H7 (cell line): ENCODE results near the gene CD8B. TPM values are rescaled to one million over a fixed set of nuclear protein-coding genes. Genes with fewer than 3 reads are reported as not detected.

ENCODE experiments used
- DNase-seq: peaks from one replicate; pipeline ENCODE4 v3.0.0; 2012
- H3K27me3 ChIP-seq: 2 replicates; pipeline ENCODE4 v1.6.0; 2011; ENCODE audit warnings: mild to moderate bottlenecking, low read length; ENCODE audit not compliant: control insufficient read depth, insufficient read depth
- H3K36me3 ChIP-seq: replicated peaks from 2 replicates; pipeline ENCODE4 v1.5.1; 2011; ENCODE audit warnings: low read length; ENCODE audit not compliant: control insufficient read depth, insufficient read depth
- H3K4me3 ChIP-seq: 2 replicates; pipeline ENCODE4 v1.5.1; 2011; ENCODE audit warnings: low read depth, mild to moderate bottlenecking, control low read depth, low read length, moderate library complexity; ENCODE audit not compliant: insufficient read depth
- total RNA-seq: library from RNA; depleted of rRNA; stranded (reverse); fragments of >200 nt; shearing (Covaris generic); gene quantifications from 2 replicates; pipeline ENCODE4 v1.2.3, GENCODE V29; 2014

Gene CD8B
- total RNA-seq, 1 experiment from 2014 or later, result 0.66 TPM

DNA sequence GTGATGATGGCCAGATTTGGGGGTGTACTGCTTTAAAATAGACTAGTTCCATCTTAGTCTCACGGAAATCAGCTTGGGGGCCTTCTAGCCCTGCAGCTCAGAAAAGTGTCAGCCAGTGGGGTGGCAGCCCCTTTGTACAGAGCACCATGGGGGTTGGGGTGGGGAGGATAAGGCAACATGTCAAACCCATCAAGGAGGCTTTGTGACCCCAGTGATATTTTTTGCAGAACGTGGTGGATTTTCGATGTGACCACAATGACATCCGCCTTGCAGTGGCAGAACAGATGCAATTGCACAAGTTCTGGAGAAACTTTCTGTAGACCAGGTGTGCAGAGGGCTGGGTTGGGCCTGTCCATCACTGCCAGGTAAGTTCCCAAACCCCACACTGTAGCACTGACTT is 67.9 kb downstream of the CD8B start:
- Histone ChIP-seq H3K36me3 (no peaks in the 10 kb centered on the region), H3K27me3 (peaks cover 40% of the 10 kb centered on the region), H3K4me3 (no peak overlapping the region)
- no peak for DNase-seq

DNA sequence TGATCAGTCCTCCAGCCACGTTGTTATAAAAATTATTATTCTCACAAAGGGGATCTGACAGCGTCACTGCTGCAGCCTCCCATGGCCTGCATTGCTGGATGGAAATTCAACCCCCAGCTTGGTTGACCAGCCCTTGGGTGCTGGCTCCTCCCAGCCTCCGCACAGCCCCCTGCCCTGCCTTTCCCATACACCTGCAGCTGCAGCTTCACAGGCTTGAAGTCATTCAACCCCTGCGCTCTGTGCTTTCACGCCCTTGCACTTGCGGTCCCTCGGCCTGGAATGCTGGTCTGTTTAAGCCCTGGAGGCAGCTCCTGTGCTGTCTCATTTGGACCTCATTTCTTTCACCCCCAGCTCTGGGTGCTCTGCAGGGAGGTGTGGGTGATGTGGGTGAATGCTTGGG is 70.1 kb downstream of the CD8B start:
- no peak overlapping the region; the same call in 1 of the 2 replicates for H3K4me3 ChIP-seq
- H3K27me3 ChIP-seq, result peaks cover 52% of the 10 kb centered on the region
- peak; percentile 55 for DNase-seq

DNA sequence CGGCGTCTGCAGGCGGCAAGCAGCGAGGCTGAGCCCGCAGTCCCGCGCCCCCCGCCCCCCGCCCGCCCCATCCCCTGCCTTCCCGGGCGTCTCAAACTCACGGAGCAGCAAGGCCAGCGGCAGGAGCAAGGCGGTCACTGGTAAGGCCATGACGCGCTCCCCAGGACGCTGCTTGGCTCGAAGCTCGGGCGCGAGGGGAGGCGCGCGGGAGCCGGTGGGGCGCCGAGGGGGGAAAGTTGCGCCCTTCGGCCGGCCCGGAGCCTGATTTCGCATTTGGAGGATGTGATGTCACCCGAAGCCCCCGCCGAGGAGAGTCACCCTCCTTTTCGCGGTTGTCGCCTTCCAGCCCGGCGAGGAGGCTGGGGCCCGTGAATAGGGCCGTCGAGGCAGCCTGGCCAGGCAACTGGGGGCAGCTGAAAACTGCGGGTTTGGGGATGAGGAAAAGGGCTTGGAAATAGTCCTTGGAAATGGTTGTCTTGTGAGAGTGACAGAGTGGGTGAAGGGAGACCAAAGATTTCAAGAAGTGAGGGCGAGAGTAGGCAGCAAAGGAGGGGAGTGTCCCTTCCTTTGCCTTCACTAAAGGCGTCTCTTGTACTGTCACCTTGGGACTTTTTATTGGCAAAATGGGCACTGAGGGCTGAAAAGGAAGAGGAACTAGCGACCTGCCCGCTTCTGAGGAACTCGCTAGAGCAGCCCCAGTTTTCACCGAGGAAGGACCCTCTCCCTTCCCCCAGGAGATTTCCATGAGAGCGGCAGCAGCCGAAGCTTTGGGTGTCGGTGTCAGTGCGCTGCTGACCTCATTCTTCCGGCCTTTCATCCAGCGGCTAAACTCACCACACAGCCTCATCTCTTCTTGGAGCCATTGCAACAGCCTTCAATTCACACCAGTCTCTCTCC is 70.8 kb downstream of the CD8B start, which contains the start of gene CD8A:
Gene CD8A, minus strand, starts transcription at position 238 of the 897 bp plus-strand sequence. Its CDS starts 88 bp downstream, at position 150.
- Histone ChIP-seq H3K4me3 (peak within 1 kb of the TSS; percentile 31; the same call in 1 of the 2 replicates), H3K27me3 (peaks cover 52% of the 10 kb centered on the region), H3K36me3 (no peaks in the 10 kb centered on the region)
- peak; percentile 77 for DNase-seq

More for the DNA sequence above, 70.1 kb downstream of the CD8B start:
- no peaks in the 10 kb centered on the region for H3K36me3 ChIP-seq

DNA sequence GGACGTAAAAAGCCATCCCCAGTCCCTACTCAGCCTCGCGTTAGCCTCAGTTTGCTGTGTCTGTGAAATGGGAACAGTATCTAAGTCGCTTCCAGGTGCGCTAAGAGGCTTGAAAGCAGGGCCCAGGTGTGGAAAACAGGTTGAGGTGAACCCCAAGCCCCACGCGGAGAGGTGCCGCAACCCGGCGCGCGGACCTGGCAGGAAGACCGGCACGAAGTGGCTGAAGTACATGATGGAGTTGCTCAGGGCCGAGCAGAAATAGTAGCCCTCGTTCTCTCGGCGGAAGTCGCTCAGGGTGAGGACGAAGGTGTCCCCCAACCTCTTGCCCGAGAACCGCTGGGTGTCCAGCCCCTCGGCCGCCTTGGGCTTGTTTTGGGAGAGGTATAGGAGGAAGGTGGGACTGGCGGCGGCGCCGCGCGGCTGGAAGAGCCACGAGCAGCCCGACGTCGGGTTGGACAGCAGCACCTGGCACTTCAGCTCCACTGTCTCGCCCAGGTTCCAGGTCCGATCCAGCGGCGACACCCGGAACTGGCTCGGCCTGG is 71.5 kb downstream of the CD8B start:
- H3K4me3 ChIP-seq, result peak overlapping the region; percentile 31; the same call in 1 of the 2 replicates
- no peaks in the 10 kb centered on the region for H3K36me3 ChIP-seq
- peaks cover 52% of the 10 kb centered on the region for H3K27me3 ChIP-seq
- no peak for DNase-seq

DNA sequence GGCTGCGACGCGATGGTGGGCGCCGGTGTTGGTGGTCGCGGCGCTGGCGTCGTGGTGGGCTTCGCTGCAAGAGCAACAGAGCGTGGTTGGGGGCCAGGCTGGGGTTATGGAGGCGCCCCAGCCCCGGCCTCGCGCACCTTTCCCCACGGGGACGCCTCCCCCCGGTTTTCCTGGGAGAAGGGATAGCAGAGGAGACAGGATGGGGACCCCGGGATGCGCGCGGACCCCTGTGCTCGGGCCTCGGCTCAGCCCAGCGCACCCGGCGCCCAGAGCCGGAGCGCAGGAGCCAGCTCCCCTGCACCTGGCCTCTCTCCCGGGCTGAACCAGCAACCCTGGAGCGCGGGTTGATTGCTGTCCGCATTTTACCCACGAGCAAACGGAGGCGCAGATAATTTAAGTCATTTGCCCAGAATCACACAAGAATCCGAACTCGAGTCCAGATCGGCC is 72.0 kb downstream of the CD8B start:
- DNase-seq, result peak; percentile 70
- peak overlapping the region; percentile 22; the same call in 1 of the 2 replicates for H3K4me3 ChIP-seq

DNA sequence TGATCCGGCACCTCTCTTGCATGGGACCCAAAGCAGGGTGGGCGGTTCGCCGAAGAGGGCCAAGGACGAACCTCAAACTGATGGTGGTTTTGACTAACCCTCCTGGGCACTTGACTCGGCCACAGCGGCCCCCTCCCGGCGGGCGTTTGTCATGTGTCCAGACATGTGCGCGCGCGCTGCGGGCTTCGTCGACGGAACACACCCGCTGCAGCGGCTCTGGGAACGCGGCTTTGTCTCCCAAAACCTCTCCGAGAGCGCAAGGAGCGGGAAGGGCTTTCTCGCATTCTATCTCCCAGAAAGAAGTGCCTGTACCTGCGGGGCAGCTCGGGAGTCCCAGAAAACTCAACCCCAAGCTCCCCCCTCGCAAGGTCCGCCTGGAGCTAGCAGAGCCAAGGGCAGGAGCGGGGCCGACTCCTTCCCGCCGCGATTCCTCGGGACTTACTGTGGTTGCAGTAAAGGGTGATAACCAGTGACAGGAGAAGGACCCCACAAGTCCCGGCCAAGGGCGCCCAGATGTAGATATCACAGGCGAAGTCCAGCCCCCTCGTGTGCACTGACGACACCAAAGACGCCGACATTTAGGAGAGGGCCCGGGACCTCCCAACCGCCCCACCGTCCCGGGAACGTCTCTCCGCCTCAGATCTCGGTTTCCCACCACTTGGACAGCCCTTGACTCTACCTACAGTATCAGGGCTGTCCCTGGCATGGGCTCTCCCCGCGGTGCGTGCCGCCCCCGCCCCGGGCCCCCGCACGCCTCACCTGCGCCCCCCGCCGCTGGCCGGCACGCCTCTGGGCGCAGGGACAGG is 72.6 kb downstream of the CD8B start:
- Histone ChIP-seq H3K27me3 (peaks cover 52% of the 10 kb centered on the region), H3K36me3 (no peaks in the 10 kb centered on the region), H3K4me3 (peak overlapping the region; percentile 22; the same call in 1 of the 2 replicates)
- DNase-seq, result peak; percentile 81

More for the DNA sequence above, 72.0 kb downstream of the CD8B start:
- peaks cover 52% of the 10 kb centered on the region for H3K27me3 ChIP-seq
- H3K36me3 ChIP-seq, result no peaks in the 10 kb centered on the region

DNA sequence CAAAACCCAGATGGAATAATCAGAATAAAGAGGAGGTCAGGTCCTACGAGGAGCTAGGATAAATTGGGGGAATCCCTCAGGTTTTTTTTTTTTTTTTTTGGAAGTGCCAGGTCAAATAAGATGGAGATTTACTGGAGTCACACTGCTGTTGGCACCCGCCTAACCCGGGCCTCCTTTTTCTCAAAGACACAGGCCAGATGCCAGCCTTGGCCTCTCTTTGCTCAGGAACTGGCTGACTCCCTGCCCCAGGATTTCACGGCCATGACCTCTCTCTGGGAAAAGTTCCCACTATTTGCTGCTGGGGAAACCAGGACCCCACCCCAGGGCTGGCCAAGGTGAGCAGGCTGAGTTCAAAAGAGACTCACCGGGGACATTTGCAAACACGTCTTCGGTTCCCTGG is 73.5 kb downstream of the CD8B start:
- Histone ChIP-seq H3K27me3 (peaks cover 50% of the 10 kb centered on the region), H3K4me3 (no peak overlapping the region), H3K36me3 (no peaks in the 10 kb centered on the region)
- DNase-seq, result no peak

DNA sequence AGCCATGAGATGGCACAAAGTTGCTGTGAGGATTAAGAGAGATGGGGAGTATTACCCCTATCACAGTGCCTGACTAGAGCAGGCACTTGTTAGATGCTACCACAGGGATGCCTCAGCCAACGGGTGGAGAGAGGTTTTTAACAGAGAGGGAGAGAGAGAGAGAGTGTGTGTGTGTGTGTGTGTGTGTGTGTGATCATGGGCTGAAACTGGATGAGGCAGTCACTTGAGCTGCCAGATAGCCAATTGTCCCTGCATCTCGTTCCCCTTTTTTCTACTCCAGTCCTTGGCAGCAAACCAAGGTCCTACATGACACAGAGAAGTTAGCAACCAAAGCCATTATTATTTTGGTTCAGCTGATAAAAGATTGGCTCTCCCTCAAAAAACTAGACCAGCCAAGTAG is 74.0 kb downstream of the CD8B start:
- H3K4me3 ChIP-seq, result no peak overlapping the region
- no peaks in the 10 kb centered on the region for H3K36me3 ChIP-seq
- no peak for DNase-seq
- H3K27me3 ChIP-seq, result peaks cover 50% of the 10 kb centered on the region

DNA sequence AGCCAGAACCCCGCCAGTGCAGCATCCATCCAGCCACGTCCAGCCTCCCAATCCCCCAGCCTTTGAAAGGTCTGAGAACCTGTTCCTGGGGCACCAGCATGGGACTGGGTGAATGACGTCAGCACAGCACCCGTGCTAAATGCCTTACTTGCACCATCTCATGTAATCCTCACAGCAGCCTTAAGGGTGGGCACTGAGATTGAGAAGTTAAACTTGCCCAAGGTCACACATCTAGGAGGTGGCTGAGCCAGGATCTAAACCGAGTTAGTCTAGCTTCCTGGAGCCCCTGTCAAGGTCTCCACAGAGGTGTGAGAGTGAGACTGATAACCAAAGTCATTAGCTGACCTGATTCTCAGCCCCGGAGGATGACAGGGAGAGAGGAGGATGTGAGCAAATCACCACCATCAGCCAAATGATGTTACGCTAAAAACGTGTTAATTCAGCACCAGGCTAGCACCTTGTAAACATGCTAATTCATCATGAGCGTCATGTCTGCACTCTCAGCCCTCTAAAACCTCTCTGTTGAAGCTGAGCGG is 75.6 kb downstream of the CD8B start:
- Histone ChIP-seq H3K4me3 (no peak overlapping the region), H3K36me3 (no peaks in the 10 kb centered on the region), H3K27me3 (peaks cover 35% of the 10 kb centered on the region)
- DNase-seq, result no peak

DNA sequence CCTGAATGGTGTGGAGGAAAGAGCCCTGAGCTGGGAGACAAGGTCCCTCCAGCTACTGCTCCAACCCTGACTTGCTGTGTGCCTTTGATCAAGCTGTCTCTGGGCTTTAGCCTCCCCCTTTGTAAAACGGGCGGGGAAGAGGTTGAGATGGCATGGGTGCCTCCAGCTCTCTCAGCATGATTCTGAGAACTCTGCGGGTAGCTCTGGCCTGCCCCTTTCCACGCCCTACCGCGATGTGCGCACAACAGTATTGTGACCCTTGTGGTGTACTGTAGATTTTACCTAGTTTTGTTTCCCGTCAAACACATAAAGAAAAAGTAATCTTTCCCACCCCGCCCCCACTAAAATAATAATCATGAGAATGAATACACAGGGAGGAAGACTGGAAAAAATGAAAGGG is 76.2 kb downstream of the CD8B start:
- no peak for DNase-seq
- Histone ChIP-seq H3K36me3 (no peaks in the 10 kb centered on the region), H3K4me3 (no peak overlapping the region), H3K27me3 (peaks cover 28% of the 10 kb centered on the region)

DNA sequence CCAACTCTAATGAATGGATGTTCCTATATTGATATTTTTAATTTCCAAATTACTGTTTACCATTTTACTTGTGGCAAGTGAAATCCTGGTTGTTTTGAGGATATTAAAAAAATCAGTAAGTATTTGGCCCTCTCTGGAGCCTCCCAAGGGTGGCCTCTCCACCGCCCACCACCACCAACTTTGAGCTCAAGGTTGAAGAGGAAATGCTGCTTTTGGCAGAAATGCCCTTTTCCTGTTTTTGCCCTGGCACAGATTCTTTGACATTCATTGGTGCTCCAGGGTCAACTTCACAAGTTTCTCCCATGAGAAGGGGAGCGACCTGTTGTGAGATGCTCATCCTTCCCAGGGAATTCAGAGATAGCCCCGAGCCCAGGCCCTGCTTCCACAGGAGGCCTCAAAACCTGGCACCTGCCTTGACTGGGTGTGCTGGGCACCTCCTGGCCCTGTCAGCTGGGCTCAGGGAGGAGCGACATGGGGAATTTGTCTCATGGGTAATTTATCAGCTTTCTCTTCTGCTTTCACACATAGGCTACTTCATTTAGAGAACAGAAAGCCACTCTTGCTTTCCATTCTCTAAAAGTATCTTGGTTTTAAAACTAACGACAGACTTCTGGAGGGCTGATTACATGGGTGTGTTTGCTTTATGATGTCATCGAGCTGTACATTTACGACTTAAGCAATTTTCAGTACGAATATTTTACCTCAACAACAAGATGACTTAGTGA is 77.9 kb downstream of the CD8B start:
- no peak for DNase-seq
- H3K27me3 ChIP-seq, result peaks cover 12% of the 10 kb centered on the region
- H3K4me3 ChIP-seq, result no peak overlapping the region
- no peaks in the 10 kb centered on the region for H3K36me3 ChIP-seq

DNA sequence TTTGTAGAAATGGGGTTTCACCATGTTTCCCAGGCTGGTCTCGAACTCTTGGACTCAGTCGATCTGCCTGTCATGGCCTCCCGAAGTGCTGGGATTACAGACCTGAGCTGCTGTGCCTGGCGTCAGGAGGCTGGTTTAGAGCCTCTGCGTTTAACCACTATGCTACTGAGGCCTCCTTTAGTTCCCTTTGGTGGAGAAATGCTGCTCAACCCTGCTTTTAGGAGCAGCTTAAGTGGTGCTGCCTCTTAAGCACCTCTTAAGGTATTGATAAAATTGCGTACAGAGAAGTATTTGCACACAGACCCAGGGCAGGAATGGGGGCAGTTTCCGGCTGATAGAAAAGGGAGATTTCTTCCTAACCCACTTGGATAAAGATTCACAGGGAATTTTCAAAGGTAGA is 78.9 kb downstream of the CD8B start:
- no peak overlapping the region for H3K4me3 ChIP-seq
- DNase-seq, result no peak
- peaks cover 1% of the 10 kb centered on the region for H3K27me3 ChIP-seq
- H3K36me3 ChIP-seq, result no peaks in the 10 kb centered on the region

DNA sequence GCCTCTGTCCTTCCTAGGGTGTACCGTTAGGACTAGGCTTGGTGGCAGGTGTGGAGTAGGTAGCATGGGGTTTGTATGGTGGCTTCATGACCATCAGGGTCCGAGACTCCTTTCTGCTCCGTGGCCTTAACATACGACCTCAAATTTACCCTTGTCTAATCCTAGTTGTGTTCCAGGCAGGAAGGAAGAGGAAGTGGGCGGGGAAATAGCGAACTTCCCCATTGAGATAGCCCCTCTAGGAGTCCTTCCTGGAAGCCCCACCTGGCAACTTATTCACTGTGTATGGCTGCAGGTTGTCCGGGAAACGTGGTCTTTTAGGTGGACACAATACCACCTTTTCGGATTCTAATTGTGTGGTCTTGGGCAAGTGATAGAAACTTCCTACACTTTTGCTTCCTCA is 80.3 kb downstream of the CD8B start:
- Histone ChIP-seq H3K27me3 (no peaks in the 10 kb centered on the region; the same call in 1 of the 2 replicates), H3K36me3 (no peaks in the 10 kb centered on the region), H3K4me3 (no peak overlapping the region)
- DNase-seq, result no peak

DNA sequence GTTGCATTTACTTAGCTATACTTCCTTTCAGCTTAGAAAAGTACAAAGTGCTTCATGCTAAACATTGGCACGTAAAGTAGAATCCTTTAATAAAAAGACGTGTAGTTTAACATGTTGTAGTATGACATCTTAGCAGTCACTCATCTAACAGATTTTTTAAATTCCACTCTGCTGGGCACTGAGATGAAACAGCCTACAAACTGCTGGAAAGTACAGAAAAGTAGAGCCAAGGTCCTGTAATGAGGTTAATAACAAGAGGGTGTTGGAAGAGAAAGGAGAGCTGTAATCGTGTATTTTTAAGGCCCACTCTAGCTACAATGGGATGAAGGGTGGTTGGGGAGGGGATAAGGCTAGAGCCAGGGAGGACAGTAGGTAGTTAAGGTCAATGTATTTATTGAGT is 81.7 kb downstream of the CD8B start:
- no peaks in the 10 kb centered on the region for H3K27me3 ChIP-seq
- no peak for DNase-seq
- no peak overlapping the region for H3K4me3 ChIP-seq
- no peaks in the 10 kb centered on the region for H3K36me3 ChIP-seq
